Activated T-cell treated with anti-CD3 and anti-CD28 coated beads, Interleukin-2, amount 50 U/mL, for 72 hours (primary cell): Measurements from ENCODE around the gene HOXB3. TPM values are rescaled to one million over a fixed set of nuclear protein-coding genes. Genes with fewer than 3 reads are reported as not detected.

ENCODE experiments used
- ATAC-seq, 2 donors: fragments of 150-1000 bp; cut with Tn5 transposase; replicated peaks in 1 of 2; 2 replicates each; pipeline ENCODE4 v1.10.0; 2021; ENCODE audit warnings: moderate library complexity in 2 of 2, mild to moderate bottlenecking in 1 of 2
- DNase-seq, 2 donors: peaks; one replicate each; pipeline ENCODE4 v3.0.0; 2021 to 2022; ENCODE audit warnings: mixed read lengths in 1 of 2
- H3K27ac Mint-ChIP-seq: one replicate; pipeline ENCODE4 v1.8.0; 2022; ENCODE audit warnings: mild to moderate bottlenecking, moderate library complexity, mixed read lengths
- H3K27me3 Mint-ChIP-seq: one replicate; pipeline ENCODE4 v1.8.0; 2022; ENCODE audit warnings: low read depth, mixed read lengths
- H3K36me3 Mint-ChIP-seq, 2 donors: one replicate each; pipeline ENCODE4 v1.8.0; 2022; ENCODE audit warnings: mixed read lengths in 2 of 2, mild to moderate bottlenecking in 1 of 2; ENCODE audit not compliant: insufficient read depth in 2 of 2
- H3K4me1 Mint-ChIP-seq: one replicate; pipeline ENCODE4 v1.8.0; 2022; ENCODE audit warnings: low read depth, mixed read lengths
- H3K4me3 Mint-ChIP-seq, 2 donors: one replicate each; pipeline ENCODE4 v1.8.0; 2022; ENCODE audit warnings: mild to moderate bottlenecking in 2 of 2, mixed read lengths in 2 of 2, moderate library complexity in 2 of 2
- H3K9me3 Mint-ChIP-seq, 2 donors: one replicate each; pipeline ENCODE4 v1.8.0; 2022; ENCODE audit warnings: mixed read lengths in 2 of 2
- total RNA-seq, 2 donors: library from RNA; stranded (reverse); gene quantifications; one replicate each; pipeline ENCODE4 v1.2.3, GENCODE V29; 2022

The HOXB3 gene
- total RNA-seq, 2 donors from 2014 or later: 2.9 to 8.1 TPM

DNA sequence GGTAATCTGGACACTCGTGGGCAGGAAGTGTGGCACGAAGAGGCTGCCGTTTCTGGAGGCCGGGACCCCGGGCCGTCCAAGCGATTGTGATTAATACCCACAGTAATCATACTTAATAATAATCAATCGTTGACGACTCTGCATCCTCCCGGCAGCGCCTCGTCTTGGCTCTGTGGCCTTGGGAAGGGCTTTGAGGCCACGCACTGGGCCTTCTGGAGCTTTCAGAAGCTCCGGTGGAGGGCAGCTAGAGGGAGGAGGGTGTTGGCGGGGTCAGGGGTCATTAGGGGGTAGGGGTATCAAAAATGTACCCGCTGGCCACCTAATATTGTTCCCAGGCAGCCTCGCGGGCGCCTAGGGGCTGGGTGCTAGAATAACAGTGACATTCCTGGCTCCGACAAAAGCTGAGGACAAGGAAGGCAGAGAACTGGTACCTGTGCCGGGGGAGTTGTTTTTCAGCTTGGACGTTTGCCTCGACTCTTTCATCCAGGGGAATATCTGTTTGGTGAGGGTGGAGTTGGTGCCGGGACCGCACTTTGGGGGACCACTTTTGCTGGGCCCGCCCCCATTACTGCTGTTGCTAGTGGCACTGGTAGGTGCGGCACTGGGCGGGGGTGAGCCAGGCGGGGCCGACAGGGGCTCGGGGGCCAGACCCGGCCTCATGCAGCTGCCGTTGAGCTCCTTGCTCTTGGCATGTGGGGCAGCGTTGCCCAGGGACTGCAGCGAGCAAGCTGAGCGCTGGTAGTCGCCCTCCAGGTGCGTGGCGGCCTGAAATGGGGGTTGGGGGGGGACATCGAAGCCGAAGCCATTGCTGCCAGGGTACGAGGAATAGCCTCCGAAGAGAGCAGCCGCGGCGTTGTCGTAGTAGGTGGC, 38.2 kb downstream of the HOXB3 start:
- DNase-seq (no peak), ATAC-seq (no peak)
- Mint-ChIP-seq H3K27me3 (peaks cover 13% of the 10 kb centered on the region), H3K9me3 (no peaks in the 10 kb centered on the region), H3K27ac (no peak overlapping the region), H3K36me3 (peaks cover 0 to 2% of the 10 kb centered on the region in 2 donors), H3K4me1 (peaks cover 19% of the 10 kb centered on the region), H3K4me3 (no peak overlapping the region)

DNA sequence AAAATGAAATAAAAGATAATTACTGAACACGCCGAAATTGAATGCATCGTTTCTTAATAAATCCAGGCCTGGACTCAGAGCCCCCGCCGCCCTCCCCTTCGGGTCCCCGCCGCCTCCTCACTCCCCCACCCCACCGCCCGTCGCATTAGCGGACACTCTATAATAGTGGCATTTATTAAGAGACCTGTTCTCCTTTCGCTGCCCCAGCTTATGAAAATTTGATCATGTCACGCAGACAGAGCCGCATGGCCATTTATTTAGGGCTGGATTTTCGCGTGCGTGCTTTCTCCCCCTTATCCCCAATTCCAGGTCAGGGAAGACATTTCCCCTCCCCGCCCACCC, 38.9 kb downstream of the HOXB3 start:
- DNase-seq (no peak), ATAC-seq (no peak)
- Mint-ChIP-seq H3K27me3 (peaks cover 6% of the 10 kb centered on the region), H3K9me3 (no peaks in the 10 kb centered on the region), H3K4me3 (no peak overlapping the region), H3K36me3 (peaks cover 0 to 2% of the 10 kb centered on the region in 2 donors), H3K27ac (no peak overlapping the region), H3K4me1 (peaks cover 24% of the 10 kb centered on the region)

DNA sequence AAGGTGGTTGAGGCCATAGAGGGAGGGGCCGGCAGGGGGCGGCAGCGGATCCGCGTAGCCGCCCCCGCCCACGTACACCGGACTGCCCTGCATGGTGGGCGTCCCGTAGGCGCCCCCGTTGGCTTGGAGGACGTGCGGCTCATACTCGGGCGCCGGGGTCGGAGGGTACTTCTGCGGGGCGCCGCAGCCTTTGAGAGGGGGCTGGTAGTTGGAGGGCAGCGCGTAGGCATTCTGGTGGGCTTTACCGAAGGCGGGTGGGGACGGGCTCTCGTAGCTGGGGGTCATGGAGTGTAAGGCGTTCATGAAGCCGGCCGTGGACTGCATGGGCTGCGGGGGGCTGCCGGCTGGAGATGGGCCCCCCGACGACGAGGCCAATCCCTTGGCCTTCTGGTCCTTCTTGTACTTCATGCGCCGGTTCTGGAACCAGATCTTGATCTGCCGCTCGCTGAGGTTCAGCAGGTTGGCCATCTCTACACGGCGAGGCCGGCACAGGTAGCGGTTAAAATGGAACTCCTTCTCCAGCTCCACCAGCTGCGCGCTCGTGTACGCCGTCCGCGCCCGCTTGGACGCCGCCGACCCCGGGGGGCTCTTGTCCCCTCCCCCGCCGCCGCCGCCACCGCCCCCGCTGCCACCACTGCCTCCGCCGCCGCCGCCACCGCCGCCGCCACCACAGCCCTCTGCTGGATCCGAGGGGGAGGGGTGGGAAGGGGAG, 39.4 kb downstream of the HOXB3 start:
- peaks cover 0 to 2% of the 10 kb centered on the region in 2 donors for H3K36me3 Mint-ChIP-seq
- H3K27me3 Mint-ChIP-seq: peaks cover 1% of the 10 kb centered on the region
- ATAC-seq (no peak), DNase-seq (no peak)
- no peak overlapping the region for H3K27ac Mint-ChIP-seq
- peaks cover 29% of the 10 kb centered on the region for H3K4me1 Mint-ChIP-seq
- H3K9me3 Mint-ChIP-seq: no peaks in the 10 kb centered on the region
- no peak overlapping the region for H3K4me3 Mint-ChIP-seq

DNA sequence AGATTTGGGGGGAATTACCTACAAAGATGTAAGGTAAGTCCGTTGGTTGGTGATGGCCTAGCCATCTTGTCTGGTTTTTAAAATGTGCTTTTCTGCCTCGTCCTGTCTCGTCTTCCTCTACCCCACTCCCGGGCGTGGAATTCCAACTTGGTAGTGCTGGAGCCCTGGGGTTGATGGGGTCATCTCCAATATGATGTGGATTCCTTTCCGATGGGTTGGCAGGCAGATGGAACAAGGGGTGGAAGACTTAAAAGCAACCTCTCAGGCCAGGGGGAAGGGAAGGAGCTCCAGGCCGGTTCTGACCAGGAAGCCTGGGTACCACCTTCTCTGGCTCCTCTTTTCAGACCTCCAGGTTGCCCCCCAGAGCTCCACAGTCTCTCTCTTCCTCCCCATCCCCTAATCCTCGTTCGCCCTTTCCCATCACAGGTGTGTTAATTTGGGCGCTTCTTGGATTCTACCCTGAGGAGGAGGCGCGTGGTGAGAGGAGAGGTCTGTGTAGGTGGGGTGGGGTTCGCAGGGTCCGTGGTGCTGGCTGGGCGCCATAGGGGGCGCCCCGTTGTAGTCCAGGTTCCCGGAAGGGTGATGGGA, 40.0 kb downstream of the HOXB3 start:
- Mint-ChIP-seq H3K4me3 (no peak overlapping the region), H3K27ac (no peak overlapping the region)

DNA sequence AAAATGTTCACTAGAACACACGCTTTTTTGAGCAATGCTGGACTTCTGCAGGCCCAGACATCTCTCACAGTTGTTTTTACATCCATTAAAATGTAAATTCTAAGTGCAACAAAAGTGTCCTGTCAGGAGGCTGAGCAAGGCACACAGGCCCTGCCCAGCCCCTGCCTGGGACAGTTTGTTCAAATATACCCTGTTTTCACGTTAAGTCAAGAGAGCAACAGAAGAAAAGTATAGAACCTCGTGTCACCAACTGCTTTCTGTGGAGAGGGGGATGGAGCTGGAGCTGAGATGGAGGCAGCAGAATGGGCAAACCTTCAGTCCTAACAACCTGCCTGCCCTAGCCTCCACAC, 40.8 kb downstream of the HOXB3 start:
- no peak overlapping the region for H3K27ac Mint-ChIP-seq
- no peaks in the 10 kb centered on the region for H3K27me3 Mint-ChIP-seq
- H3K9me3 Mint-ChIP-seq: no peaks in the 10 kb centered on the region
- no peaks in the 10 kb centered on the region for H3K36me3 Mint-ChIP-seq
- ATAC-seq: no peak
- no peak overlapping the region for H3K4me3 Mint-ChIP-seq
- DNase-seq: no peak
- H3K4me1 Mint-ChIP-seq: peaks cover 34% of the 10 kb centered on the region

More for the DNA sequence above, 40.0 kb downstream of the HOXB3 start:
- H3K9me3 Mint-ChIP-seq: no peaks in the 10 kb centered on the region
- no peaks in the 10 kb centered on the region for H3K27me3 Mint-ChIP-seq
- ATAC-seq: no peak
- no peak for DNase-seq
- no peaks in the 10 kb centered on the region for H3K36me3 Mint-ChIP-seq
- H3K4me1 Mint-ChIP-seq: peaks cover 31% of the 10 kb centered on the region

DNA sequence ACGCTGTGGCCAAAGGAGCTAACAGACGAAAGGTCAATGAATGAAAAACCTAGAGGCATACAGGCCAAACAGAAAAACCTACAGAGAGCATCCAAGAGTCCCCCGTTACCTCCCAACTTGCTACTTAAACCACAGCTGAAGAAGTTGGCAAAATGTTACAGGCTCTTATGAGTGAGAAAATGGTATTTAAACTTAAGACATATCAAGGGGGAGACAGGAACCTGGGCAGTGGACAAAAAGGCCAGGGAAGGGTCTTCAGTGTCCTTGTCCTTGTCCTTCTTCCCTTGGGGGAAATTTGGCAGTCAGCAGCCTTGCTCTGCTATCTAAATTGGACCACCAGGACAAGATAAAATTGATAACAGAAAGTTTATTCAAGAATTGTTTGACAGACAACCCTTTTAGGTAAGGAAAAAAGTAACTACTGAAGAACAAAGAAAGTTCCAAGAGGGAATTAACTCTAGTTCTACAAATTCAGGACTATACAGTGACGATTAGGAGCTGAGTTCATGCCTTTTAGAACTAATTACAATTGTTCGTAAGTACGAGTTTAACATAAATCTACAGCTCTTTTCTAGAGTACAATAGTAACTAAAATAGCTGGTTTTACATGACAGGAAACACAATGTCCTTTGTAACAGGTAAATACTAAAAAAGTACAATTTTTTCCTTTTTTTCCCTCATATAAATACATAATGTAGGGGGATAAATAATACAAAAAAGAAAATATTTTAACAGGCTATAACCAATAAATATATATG, 41.3 kb downstream of the HOXB3 start:
- no peak for ATAC-seq
- peak overlapping the region; percentile 89 for H3K27ac Mint-ChIP-seq
- H3K9me3 Mint-ChIP-seq: no peaks in the 10 kb centered on the region
- peaks cover 39% of the 10 kb centered on the region for H3K4me1 Mint-ChIP-seq
- H3K4me3 Mint-ChIP-seq: peak overlapping the region; percentile 73 to 96
- H3K36me3 Mint-ChIP-seq: peaks cover 0 to 3% of the 10 kb centered on the region in 2 donors
- H3K27me3 Mint-ChIP-seq: no peaks in the 10 kb centered on the region
- no peak for DNase-seq

DNA sequence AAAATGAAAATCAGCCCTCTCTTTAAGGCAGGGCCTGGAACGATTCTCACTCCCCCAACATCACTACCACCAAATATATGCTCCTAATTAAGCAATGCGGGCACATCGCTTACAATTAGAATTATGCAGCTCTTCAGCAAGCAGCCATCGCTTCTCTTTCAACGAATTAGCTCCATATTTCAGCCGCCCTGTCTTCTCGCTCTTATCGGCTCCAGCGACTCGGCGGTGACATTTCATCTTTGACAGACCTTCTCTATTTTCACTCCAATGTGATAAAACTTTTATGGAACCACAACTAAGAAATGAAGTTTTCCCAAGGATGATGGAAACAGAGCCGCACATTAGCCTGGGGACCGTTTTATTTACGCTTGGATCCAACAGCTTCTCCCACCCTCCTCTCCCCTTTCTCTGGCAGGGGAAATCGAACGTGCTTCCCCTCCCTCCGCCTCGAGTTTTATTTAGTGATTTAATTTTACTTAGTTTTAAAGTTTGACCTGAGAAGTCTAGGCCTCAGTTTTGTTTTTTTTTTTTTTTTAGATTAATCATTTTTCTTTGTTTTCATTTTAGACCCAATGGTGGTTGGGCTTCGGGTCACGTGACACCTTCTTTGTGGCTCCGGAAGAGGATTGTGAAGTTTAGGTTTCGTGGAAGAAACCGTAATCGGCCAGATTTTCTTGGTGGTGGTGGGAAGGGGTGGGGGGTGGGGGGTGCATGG, 42.1 kb downstream of the HOXB3 start:
- Mint-ChIP-seq H3K4me3 (peak overlapping the region; percentile 73 to 96), H3K27ac (peak overlapping the region; percentile 87), H3K36me3 (peaks cover 0 to 3% of the 10 kb centered on the region in 2 donors), H3K27me3 (no peaks in the 10 kb centered on the region), H3K4me1 (peaks cover 39% of the 10 kb centered on the region), H3K9me3 (no peaks in the 10 kb centered on the region)
- ATAC-seq: no peak
- DNase-seq: peak; percentile 48 to 55

DNA sequence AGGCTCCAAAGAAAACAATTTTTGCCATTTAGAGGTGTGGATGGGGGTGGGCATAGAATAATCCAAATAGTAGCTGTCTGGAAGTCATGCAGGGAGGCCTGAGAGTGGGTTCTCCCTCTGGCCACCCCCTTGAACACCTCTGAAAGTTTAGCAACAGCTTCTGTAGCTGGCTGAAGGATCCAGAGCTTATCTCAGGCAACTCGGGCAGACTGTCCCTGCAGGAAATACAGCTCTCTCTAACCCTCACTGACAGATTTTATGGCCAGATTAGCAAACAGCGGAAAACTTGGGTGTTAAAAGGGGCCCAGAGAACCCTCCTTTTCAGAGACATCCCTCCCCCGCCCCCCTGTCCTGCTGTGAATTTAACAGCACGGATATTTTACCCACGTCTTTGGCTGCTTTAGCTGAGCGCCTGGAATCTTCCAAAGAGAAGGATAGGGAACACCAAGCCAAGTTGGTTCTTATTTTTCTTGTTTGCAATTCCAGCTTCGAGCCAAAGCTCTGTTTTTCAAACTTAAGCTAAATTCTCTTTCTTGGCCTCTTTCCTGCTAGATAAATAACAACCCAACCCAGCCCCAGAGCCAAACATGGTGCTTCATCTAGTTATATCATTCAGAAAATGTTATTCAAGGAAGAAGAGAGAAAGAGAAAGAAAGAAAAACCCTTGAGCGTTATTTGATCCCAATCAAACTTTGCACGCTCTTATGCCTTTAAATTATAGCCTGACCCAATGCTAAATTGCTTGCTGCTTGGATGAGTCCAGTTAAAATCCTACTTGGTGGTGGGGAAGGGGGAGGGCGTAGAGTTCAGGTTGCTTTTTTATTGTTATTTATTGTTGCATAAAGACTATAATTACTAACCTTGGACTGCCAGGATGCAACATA, 42.9 kb downstream of the HOXB3 start:
- ATAC-seq (no peak), DNase-seq (no peak)
- Mint-ChIP-seq H3K4me3 (peak overlapping the region; percentile 90 to 96), H3K9me3 (no peaks in the 10 kb centered on the region), H3K36me3 (peaks cover 4 to 8% of the 10 kb centered on the region in 2 donors), H3K27me3 (no peaks in the 10 kb centered on the region), H3K4me1 (peaks cover 42% of the 10 kb centered on the region), H3K27ac (peak overlapping the region; percentile 87)

DNA sequence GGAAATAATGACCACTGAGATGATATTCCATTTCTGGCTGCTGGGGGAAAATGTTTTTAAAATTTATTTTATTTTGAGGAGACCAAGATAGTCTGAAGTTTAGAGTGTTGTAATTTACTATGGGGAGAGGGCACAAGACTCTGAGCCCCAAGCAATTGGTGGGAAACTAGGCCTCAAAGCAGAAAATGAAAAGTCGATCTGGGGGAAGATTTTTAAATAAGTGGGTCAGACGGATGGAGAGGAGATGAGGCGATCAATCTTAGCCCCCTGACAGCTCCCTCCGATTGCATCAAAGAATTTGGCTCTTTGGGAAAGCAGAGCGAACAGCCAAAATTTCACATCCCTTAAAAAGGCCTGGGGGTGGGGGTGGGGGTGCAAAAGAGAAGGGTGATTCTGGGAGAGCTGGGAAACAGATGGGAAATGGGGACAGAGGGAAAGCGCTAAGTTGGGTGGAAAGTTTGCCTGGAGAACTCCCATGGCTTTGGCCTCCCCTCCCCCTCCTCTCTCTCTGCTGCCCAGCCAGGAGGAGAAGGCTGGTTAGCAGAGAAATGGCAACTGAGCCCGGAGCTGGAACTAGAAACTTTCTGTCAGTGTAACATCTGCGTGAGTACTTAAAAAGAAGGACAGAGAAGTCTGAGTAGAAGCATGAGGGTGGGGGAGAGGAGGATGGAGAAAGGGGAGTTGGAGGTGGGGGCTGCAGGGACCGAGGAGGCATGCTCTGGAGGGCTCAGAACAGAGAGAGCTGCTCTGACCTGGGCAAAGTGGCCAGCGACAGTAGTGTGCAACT, 43.7 kb downstream of the HOXB3 start:
- Mint-ChIP-seq H3K4me3 (peak overlapping the region; percentile 90 to 96), H3K4me1 (peaks cover 47% of the 10 kb centered on the region), H3K9me3 (no peaks in the 10 kb centered on the region), H3K36me3 (peaks cover 8 to 10% of the 10 kb centered on the region in 2 donors), H3K27ac (peak overlapping the region; percentile 47), H3K27me3 (no peaks in the 10 kb centered on the region)
- no peak for ATAC-seq
- DNase-seq: no peak

DNA sequence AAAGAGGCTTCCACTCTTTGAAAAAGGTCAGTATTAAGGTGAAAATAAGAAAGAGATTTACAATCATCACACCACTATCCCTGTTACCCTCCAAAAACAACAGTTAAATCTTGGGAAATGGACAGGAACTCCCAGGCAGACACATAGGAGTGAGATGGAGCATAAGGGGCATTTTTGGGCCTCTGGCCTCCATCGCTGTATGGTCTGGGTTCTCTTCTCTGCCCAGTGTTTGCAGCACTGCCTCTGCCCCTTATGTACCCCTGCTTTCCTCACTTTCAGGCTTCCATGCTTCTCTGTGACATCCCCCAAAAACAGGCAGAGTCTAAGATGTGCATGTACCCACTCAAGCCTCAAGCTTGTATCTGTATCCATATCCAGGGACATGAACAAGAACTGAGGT, 44.5 kb downstream of the HOXB3 start:
- ATAC-seq: no peak
- H3K4me1 Mint-ChIP-seq: peaks cover 52% of the 10 kb centered on the region
- no peak for DNase-seq
- peak overlapping the region; percentile 90 to 96 for H3K4me3 Mint-ChIP-seq
- H3K27ac Mint-ChIP-seq: peak overlapping the region; percentile 55
- no peaks in the 10 kb centered on the region for H3K27me3 Mint-ChIP-seq
- H3K36me3 Mint-ChIP-seq: peaks cover 8 to 10% of the 10 kb centered on the region in 2 donors
- no peaks in the 10 kb centered on the region for H3K9me3 Mint-ChIP-seq

DNA sequence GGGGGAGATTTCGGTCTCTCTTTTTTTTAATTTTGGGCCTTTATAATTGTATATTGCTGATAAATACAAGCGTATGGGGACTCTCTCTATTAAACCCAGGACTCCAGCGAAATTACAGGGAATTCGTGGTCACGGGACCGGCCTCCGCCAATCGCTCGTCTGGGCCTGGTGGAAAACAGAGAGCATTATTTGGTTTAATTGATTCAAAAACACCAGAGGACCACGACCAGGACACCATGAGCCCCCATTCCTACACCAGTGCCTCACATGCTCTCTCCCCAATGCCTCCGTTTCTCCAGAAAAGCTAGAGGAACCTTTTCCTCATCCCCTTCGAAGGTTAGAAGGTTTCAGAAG, 45.0 kb downstream of the HOXB3 start, which contains the start of gene HOXB2:
Gene HOXB2 (minus strand): TSS at position 88 of the 354 bp plus-strand sequence. CDS start 198 bp downstream, outside the sequence.
- DNase-seq (no peak), ATAC-seq (no peak)
- peaks cover 3% of the 10 kb centered on the region for H3K27me3 Mint-ChIP-seq
- peak within 1 kb of the TSS; percentile 96 for H3K27ac Mint-ChIP-seq
- peaks cover 57% of the 10 kb centered on the region for H3K4me1 Mint-ChIP-seq
- no peaks in the 10 kb centered on the region for H3K9me3 Mint-ChIP-seq
- H3K4me3 Mint-ChIP-seq: peak within 1 kb of the TSS; percentile 90 to 96
- H3K36me3 Mint-ChIP-seq: peaks cover 8 to 10% of the 10 kb centered on the region in 2 donors
